Dermis blood vessel endothelial cell (primary cell): ENCODE results near the gene RNASE11. TPM values are rescaled to one million over a fixed set of nuclear protein-coding genes. Genes with fewer than 3 reads are reported as not detected.

Experiments
- total RNA-seq: library from RNA; depleted of rRNA; stranded (reverse); fragments of >200 nt; gene quantifications from 2 replicates; pipeline ENCODE4 v1.2.3, GENCODE V29; 2014

RNASE11 gene
- total RNA-seq, 1 donor from 2014 or later: not detected

Other genes with a start within 250 kb of the RNASE11 start
- gene PARP2, start 244.4 kb downstream of the RNASE11 start, total RNA-seq: 7.1 and 9.0 TPM in 2 replicates
- gene TEP1, start 174.5 kb downstream of the RNASE11 start, total RNA-seq: 36.2 and 56.0 TPM in 2 replicates
- gene KLHL33, start 151.8 kb downstream of the RNASE11 start, total RNA-seq: 0.09 and 0.17 TPM in 2 replicates
- gene OSGEP, start 133.2 kb downstream of the RNASE11 start, total RNA-seq: 30.7 and 86.3 TPM in 2 replicates
- gene APEX1, start 132.8 kb downstream of the RNASE11 start, total RNA-seq: 63.1 and 83.3 TPM in 2 replicates
- 16.9 and 26.9 TPM in 2 replicates for gene PIP4P1, start 126.6 kb downstream of the RNASE11 start, total RNA-seq
- gene PNP, start 118.6 kb downstream of the RNASE11 start, total RNA-seq: 214 and 230 TPM in 2 replicates
- 0.34 TPM in 1 of 2 replicates, not detected in the other for gene RNASE10, start 82.5 kb downstream of the RNASE11 start, total RNA-seq
- gene RNASE9, start 27.0 kb downstream of the RNASE11 start, total RNA-seq: not detected in 2 replicates
- gene RNASE12, start 3.4 kb upstream of the RNASE11 start, total RNA-seq: not detected in 2 replicates
- not detected in 2 replicates for gene OR6S1, start 53.7 kb upstream of the RNASE11 start, total RNA-seq
- 11.4 and 25.7 TPM in 2 replicates for gene RNASE4, start 96.6 kb upstream of the RNASE11 start, total RNA-seq
- 6.3 and 6.4 TPM in 2 replicates for gene ANG, start 100.8 kb upstream of the RNASE11 start, total RNA-seq
- not detected in 2 replicates for gene EDDM3A, start 157.9 kb upstream of the RNASE11 start, total RNA-seq
- not detected in 2 replicates for gene EDDM3B, start 180.4 kb upstream of the RNASE11 start, total RNA-seq
- 0.14 and 0.17 TPM in 2 replicates for gene RNASE6, start 193.3 kb upstream of the RNASE11 start, total RNA-seq
- 28.6 and 64.0 TPM in 2 replicates for gene RNASE1, start 214.8 kb upstream of the RNASE11 start, total RNA-seq